ENCODE data around the gene NUDCD3.
"Not testable (repeated sequence)": the region's sequence is repeated elsewhere in the genome, so short reads cannot be mapped to it uniquely, and the experiment has no call there.

NUDCD3 gene

GRCh38 chr7:44515590-44516268 is 25.3 kb upstream of the NUDCD3 start:
- DNase-seq, result no peak

GRCh38 chr7:44512736-44513135 is 22.3 kb upstream of the NUDCD3 start:
- DNase-seq, result no peak

GRCh38 chr7:44511863-44512468 is 21.5 kb upstream of the NUDCD3 start:
- DNase-seq, result no peak

- no peak for DNase-seq
These were observed 20.8 kb upstream of the NUDCD3 start for GRCh38 chr7:44511236-44511635.

DNA sequence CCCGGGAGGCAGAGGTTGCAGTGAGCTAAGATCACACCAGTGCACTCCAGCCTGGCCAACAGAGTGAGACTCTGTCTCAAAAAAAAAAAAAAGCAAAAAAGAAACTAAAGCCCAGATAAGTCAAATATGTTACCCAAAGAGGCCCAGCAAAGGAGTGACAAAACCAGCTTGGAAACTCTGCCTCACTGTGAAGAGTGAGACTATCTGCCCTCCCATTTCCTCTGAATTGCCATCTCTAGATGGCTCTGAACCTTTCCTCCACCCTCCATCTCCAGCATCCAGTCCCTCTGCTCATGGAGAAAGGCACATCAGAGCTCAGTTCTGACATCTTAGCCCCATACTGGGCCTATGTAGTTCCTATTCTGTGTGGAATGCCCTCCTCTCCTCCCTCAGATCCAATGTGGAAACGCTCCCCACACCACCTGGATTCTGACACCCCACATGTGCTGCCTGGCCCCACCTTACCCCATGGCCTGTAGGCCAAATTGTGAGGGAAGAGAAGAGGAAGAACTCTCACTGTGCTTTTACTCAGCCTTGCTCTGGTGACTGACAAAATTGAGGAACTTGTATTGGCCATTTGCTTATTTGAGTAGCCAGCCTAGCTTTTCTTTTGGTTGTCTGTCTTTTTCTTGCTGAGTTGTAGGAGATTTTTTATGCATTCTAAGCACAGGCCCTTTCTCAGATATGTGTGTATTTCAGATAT is 18.0 kb upstream of the NUDCD3 start:
- DNase-seq, result no peak

DNA sequence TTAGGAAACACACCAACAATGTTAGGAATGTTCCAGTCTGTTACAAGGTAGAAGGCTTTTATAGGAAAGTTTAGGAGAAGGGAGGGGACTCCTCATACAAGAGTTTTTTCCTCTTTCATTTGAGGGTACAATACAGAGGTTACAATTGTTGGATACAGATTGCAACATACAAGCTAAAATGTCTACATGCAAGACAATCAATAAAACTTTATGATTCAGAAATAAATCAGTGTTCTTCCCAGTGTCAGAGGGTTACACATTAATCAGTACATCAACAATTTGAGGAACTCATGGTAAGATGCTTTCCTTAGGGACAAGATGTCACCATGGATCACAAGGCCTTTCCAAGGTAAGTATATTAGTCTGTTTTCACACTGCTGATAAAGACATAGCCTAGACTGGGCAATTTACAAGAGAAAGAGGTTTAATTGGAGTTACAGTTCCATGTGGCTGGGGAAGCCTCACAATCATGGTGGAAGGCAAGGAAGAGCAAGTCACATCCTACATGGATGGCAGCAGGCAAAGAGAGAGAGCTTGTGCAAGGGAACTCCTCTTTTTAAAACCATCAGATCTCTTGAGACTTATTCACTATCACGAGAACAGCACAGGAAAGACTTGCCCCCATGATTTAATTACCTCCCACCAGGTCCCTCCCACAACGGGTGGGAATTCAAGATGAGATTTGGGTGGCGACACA is 16.3 kb upstream of the NUDCD3 start:
- DNase-seq, result not testable (repeated sequence)

DNA sequence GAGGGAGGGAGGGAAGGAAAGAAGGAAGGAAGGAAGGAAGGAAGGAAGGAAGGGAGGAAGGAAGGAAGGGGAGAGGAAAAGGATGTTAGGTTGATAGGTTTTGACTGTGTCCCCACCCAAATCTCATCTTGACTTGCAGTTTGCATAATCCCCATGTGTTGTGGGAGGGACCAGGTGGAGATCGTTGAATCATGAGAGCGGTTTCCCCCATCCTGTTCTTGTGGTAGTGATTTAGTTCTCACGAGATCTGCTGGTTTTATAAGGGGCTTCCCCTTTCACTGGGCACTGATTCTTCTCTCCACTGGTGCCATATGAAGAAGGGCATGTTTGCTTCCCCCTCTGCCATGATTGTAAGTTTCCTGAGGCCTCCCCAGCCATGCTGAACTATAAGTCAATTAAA is 15.1 kb upstream of the NUDCD3 start:
- no peak for DNase-seq

DNA sequence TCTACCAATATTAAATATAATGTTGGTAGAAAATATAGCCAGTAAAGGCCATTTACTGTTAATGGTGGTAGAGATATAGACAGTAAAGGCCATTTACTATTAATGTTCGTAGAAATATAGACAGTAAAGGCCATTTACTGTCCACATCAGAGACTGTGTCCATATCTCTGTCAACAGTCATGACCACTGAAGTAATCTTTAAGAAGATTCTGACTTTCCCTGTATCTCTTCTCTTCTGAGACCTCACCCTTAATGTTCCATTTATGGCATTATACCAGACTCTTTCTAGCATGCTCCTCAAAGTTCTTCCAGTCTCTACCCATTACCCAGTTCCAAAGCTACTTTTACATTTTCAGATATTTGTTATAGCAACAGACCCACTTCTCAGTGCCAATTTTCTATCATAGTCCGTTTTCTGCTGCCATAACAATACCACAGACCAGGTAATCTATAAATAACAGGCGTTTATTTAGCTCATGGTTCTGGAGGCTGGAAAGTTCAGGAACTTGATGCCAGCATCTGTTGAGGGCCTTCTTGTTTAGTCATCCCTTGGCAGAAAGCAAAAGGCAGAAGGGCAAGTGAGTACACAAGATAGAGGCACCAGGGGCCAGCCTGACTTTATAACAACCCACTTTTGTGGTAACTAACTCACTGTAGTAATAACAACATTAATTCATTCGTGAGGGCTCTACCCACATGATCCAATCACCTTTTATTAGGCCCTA is 7.9 kb upstream of the NUDCD3 start:
- DNase-seq, result no peak

DNA sequence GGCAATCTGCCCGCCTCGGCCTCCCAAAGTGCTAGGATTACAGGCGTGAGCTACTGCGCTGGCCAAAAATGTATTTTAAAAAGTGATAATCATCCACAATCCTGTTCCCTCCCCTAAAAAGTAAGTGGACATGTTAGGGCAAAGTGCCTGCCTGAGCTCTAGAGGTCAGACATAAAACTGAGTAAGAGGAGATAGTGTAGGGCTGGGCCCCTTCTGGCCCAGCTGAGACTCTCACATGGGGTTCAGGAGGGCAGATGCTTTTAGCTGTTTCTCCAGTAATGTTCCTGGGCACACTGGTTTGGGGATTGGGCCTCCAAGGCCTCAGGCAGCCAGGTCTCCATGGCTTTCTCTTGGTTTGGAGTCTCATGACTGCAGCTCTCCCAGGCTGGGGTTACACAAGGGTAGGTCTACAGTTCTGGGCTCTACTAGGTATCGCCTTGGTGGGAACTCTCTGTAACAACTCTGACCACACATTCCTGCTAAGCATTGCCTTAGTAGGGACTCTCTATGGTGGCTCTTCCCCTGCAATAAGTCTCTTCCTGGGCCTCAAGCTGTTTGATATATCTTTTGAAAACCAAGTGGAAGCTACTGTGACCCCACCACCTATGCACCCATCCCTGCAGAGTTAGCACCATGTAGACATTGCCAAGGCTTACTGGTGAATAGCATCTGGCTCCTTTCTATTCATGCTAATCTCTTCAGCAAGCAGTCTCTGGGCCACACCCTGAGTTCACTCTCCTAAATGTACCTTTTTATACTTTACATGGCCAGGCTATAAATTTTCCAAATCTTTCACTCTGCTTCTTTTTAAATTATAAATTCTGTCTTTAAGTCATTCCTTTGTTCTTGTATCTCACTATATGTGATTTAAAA is 6.9 kb upstream of the NUDCD3 start:
- DNase-seq, result no peak

DNA sequence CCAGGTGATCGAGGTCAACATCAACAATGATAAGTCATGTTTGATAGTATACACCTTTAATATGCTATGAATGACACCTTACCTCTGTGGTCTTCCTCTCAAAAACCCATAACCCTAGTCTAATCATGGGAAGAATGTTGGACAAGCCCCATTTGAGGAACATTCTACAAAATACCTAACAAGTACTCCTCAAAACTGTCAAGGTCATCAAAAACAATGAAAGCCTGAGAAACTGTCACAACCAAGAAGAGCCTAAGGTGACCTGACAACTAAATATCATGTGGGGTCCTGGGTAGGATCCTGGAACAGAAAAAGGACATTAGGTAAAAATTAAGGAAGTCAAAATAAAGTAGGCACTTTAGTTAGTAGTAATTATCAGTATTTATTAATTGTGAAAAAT is 5.9 kb upstream of the NUDCD3 start:
- DNase-seq, result no peak

DNA sequence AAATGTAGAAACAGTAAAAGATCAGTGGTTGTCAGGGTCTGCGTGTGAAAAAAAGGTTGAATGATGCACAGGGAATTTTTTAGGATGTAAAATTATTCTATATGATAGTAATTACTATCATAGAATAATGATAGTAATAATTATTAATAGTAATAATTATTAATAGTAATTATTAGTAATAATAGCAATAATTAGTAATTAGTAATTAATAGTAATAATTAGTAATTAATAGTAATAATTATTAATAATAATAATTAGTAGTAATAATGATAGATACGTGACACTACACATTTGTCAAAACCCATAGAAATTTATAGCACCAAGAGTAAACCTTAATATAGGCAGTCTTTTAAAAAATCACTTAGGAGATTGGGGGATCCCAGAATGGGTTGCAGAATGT is 4.5 kb upstream of the NUDCD3 start:
- no peak for DNase-seq

DNA sequence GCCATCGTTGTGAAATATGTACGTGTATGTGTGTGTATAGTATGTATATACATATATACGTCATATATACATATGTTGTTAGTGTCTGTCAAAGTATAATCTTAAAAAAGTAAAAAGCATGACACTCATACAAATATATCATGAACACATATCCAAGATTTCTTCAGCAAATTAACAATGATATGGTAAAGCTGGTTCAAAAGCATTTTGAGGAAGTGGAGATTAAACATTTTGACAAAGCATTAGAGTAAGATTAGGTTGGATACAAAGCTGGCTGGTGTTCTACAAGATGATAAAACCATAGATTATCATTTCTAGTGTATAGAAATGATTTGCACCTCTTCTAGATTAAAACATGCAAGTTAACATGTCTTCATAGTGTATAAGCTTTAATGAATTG is 771 bp upstream of the NUDCD3 start:
- no peak for DNase-seq

DNA sequence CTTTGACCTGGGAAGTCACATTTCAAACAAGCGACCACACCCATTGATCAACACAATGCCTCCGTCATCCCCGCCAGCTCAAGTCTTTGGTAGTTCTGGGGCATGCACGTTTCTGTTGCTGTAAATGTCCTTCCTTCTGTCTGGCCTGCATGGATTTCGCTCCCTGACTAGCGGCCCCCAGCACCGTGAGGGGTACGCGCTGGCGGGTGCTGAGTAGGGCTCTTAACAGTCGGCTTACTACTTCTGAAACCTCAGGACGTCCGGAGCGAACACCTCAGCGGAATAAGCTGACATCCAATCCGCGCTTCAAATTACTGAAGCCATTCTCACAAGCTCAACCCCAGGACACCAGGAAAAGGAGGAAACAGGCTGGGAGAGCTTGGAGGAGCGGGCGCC is 505 bp downstream of the NUDCD3 start:
- DNase-seq, result peak; percentile 16

DNA sequence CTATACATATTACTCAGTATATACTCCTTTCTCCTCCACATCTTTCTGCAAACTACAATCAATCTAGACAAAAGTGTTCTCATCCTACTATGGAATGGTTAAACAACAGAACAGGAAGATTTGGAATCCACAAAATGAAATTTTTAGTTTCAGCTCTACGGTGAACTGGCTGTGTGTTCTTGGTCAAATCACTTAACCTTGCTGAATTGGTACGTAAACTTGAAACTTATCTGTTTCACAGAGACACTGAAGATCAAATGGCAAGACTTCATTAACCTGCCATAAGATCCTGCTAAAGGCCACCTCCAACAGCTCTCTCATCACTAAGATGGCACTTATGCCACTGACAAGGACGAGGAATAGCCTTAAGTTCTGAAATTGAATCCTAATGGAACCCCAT is 1.5 kb downstream of the NUDCD3 start:
- no peak for DNase-seq

DNA sequence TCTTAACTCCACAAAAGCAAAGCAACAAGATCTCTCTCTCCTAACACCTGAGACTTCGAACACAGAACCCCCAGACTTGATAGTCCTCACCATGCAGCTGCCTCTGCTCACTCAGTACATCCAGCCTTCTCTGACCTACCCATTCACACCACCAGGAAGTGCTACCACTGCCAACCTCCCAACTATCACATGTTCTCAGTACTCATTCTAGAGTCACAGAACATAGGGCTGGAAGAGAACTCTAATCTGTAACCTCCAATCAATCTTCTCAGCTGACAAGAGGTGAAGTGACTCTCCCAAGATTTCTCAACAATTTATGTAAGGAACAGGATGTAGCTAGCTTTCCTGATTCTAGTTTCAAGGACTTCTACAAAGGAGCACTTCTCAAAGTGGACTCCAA is 3.8 kb downstream of the NUDCD3 start:
- DNase-seq, result peak; percentile 11

GRCh38 chr7:44486001-44486400 is 4.5 kb downstream of the NUDCD3 start:
- DNase-seq, result no peak

GRCh38 chr7:44484482-44485313 is 5.8 kb downstream of the NUDCD3 start:
- no peak for DNase-seq

GRCh38 chr7:44482502-44483485 is 7.7 kb downstream of the NUDCD3 start:
- DNase-seq, result no peak

DNA sequence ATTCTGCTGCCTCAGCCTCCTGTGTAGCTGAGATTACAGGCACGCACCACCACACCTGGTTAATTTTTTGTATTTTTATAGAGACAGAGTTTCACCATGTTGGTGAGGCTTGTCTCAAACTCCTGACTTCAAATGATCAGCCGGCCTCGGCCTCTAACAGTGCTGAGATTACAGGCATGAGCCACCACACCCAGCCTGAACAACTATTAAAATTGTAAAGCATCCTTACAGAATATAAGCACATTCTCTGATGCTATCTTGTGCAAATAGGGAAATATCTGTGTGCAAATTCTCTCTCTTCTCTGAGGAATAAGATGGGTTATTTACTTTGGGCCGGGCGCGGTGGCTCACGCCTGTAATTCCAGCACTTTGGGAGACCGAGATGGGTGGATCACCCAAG is 12.5 kb downstream of the NUDCD3 start:
- no peak for DNase-seq

Data from fibroblast of upper back skin (primary cell).